Upper lobe of right lung (tissue), 1 donor: ENCODE results near the gene PTPRM. TPM values are rescaled to one million over a fixed set of nuclear protein-coding genes. Genes with fewer than 3 reads are reported as not detected.

Source experiments
- ATAC-seq: fragments of 200-7000 bp; cut with Tn5 transposase; one replicate; pipeline ENCODE4 v1.9.1; 2020; ENCODE audit warnings: mild to moderate bottlenecking, moderate library complexity
- DNase-seq: peaks from one replicate; pipeline ENCODE4 v3.0.0-alpha.2; 2020
- H3K27ac ChIP-seq: fragments of 200-600 bp; one replicate; pipeline ENCODE4 v1.8.0; 2022
- H3K27me3 ChIP-seq: fragments of 200-600 bp; one replicate; pipeline ENCODE4 v1.8.0; 2022; ENCODE audit warnings: mild to moderate bottlenecking
- H3K36me3 ChIP-seq: fragments of 200-600 bp; one replicate; pipeline ENCODE4 v1.8.0; 2022
- H3K4me1 ChIP-seq: fragments of 200-600 bp; one replicate; pipeline ENCODE4 v1.8.0; 2022
- H3K4me3 ChIP-seq: fragments of 200-600 bp; one replicate; pipeline ENCODE4 v1.8.0; 2022; ENCODE audit warnings: mild to moderate bottlenecking
- H3K9me3 ChIP-seq: fragments of 200-600 bp; one replicate; pipeline ENCODE4 v1.8.0; 2022
- intact Hi-C: fragments of 100-400 bp; cut with DNase I; formaldehyde crosslinking; loops from one replicate; pipeline ENCODE4 v1.11.0; 2022
- total RNA-seq: library from RNA; stranded (reverse); fragmentation: NEBNext Ultra II Directional; extraction: Animal tissue kit (Norgen Biotek cat#: 25700); gene quantifications from one replicate; pipeline ENCODE4 v1.2.1, GENCODE V29; 2021
- TF ChIP-seq, protein P1 (sequence below): fragments of 200-600 bp; IDR thresholded peaks from one replicate; pipeline ENCODE4 v1.8.0; 2022; ENCODE audit warnings: antibody characterized with exemption
- donor health status: DM: no; HTN: yes; CAD: no; lungs with severe emphysema.

The PTPRM gene
- total RNA-seq, 1 donor from 2014 or later = 99.3 TPM

DNA sequence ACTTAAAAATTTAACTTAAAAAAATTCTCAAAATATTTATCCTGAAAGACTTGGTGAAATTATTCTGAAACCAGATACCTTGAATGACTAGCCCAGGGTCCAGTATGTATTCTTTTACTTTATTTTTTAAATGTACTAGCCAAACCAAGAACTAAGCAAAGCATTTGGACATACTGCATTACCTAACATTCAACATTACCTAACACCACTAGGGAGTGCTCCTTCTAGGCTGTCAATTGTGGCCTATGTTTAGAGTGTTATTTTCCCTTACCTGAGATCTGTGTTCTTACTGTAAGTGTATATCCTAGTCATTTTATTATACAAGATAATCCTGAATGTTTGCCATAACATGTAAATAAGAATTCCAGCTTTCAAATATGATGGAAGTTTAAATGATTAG is 496.6 kb downstream of the PTPRM start:
- Histone ChIP-seq H3K4me3 (no peak overlapping the region), H3K4me1 (no peaks in the 10 kb centered on the region), H3K27me3 (no peaks in the 10 kb centered on the region), H3K36me3 (no peaks in the 10 kb centered on the region), H3K9me3 (no peaks in the 10 kb centered on the region), H3K27ac (no peak overlapping the region)
- intact Hi-C loops = no loop called here
- DNase-seq = no peak
- TF ChIP-seq, protein P1, sequence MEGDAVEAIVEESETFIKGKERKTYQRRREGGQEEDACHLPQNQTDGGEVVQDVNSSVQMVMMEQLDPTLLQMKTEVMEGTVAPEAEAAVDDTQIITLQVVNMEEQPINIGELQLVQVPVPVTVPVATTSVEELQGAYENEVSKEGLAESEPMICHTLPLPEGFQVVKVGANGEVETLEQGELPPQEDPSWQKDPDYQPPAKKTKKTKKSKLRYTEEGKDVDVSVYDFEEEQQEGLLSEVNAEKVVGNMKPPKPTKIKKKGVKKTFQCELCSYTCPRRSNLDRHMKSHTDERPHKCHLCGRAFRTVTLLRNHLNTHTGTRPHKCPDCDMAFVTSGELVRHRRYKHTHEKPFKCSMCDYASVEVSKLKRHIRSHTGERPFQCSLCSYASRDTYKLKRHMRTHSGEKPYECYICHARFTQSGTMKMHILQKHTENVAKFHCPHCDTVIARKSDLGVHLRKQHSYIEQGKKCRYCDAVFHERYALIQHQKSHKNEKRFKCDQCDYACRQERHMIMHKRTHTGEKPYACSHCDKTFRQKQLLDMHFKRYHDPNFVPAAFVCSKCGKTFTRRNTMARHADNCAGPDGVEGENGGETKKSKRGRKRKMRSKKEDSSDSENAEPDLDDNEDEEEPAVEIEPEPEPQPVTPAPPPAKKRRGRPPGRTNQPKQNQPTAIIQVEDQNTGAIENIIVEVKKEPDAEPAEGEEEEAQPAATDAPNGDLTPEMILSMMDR = no peak
- ATAC-seq = peak; percentile 60

DNA sequence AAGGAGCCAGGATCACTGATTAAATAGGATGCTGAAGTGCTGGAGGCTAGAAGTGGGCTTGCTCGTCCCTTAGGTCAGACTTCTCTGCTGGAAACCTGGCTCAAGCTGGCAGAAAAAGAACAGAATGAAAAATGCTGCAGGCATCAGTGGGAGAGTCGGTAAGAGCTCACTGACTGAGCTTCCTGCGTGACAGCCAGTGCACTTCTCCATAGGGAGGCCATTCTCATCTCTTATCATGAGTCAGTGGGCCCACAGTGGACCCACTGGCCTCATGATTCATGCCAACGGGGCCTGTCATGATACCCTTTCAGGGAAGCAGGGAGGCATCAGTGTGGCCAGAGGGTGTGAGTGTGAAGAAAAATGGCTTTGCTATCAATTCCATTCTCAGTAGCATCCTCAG is 498.2 kb downstream of the PTPRM start:
- no peak overlapping the region for H3K27ac ChIP-seq
- no peaks in the 10 kb centered on the region for H3K9me3 ChIP-seq
- H3K36me3 ChIP-seq = no peaks in the 10 kb centered on the region
- no peak overlapping the region for H3K4me3 ChIP-seq
- DNase-seq (no peak), ATAC-seq (no peak)
- intact Hi-C loops = no loop called here
- H3K4me1 ChIP-seq = no peaks in the 10 kb centered on the region
- TF ChIP-seq, protein P1 = no peak
- no peaks in the 10 kb centered on the region for H3K27me3 ChIP-seq

DNA sequence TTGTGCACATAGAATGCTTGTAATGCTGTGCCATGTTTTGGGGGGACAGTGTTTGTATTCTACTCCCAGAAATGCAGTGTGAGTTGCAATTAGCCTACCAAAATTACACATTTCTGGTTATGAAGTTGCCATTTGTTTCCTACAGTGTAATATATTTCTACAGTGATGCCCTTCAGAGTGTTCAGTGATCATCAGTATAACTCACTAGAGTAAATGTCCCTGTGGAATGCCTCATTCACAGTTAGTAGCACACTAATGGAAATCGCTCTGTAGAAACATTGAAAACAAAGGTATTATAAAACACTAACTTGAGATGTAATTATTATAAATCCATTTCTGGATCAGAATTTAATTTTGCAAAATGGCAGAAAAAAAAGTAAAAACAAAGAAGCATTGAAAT is 498.7 kb downstream of the PTPRM start:
- TF ChIP-seq, protein P1 = no peak
- DNase-seq (no peak), ATAC-seq (no peak)
- no peak overlapping the region for H3K27ac ChIP-seq
- no peaks in the 10 kb centered on the region for H3K9me3 ChIP-seq
- no peaks in the 10 kb centered on the region for H3K4me1 ChIP-seq
- no peaks in the 10 kb centered on the region for H3K27me3 ChIP-seq
- intact Hi-C loops = no loop called here
- H3K4me3 ChIP-seq = no peak overlapping the region
- H3K36me3 ChIP-seq = no peaks in the 10 kb centered on the region

DNA sequence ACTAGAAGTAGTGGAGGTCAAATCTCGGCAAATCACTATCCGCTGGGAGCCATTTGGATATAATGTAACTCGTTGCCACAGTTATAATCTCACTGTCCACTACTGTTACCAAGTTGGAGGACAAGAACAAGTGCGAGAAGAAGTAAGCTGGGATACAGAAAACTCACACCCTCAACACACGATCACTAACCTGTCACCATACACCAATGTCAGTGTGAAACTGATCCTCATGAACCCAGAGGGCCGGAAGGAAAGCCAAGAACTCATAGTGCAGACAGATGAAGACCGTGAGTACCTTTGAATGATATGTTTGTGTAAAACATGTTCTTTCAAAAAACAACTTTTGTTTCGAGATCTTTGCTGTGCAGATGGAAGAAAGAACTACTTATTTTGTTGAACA is 502.6 kb downstream of the PTPRM start:
- ATAC-seq (no peak), DNase-seq (no peak)
- no peaks in the 10 kb centered on the region for H3K36me3 ChIP-seq
- H3K4me1 ChIP-seq = no peaks in the 10 kb centered on the region
- TF ChIP-seq, protein P1 = no peak
- intact Hi-C loops = no loop called here
- no peak overlapping the region for H3K27ac ChIP-seq
- H3K9me3 ChIP-seq = no peaks in the 10 kb centered on the region
- H3K4me3 ChIP-seq = no peak overlapping the region
- no peaks in the 10 kb centered on the region for H3K27me3 ChIP-seq

DNA sequence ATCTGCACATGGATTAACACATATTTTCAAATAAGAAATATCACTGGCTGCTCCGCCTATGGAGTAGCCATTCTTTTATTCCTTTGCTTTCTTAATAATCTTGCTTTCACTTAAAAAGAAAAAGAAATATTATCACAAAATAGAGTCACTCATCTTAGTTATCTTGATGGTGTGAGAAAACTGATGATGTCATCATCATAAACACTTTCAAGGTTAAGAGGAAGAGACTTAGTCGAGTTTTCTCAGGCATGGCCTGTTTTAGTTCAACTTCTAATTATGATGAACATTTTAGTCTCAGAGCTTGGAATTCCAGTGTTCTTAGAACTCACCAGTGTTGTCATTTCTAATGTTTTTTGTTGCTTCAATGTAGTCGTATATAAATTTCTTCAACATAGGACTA is 506.1 kb downstream of the PTPRM start:
- Histone ChIP-seq H3K27ac (no peak overlapping the region), H3K4me1 (no peaks in the 10 kb centered on the region), H3K27me3 (no peaks in the 10 kb centered on the region), H3K4me3 (no peak overlapping the region), H3K36me3 (no peaks in the 10 kb centered on the region), H3K9me3 (no peaks in the 10 kb centered on the region)
- TF ChIP-seq, protein P1 = no peak
- DNase-seq (no peak), ATAC-seq (no peak)
- intact Hi-C loops = no loop called here

DNA sequence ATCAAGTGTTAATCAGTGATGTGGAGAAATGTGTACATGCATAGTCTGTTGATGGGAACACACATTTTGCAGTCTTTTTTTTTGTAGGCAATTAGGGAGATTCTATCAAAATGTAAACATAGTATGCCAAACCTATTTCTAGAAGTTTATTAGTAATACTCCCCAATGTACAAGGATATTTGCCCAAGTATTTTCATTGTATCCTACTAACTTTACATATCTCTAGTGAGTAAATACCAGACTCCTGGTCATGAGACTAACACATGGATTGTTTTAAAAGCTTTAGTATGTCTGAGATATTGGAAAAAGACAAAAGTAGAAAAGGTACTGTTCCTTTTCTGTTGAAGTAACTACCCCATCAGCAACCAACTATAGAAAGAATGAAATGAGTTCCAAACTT is 513.0 kb downstream of the PTPRM start:
- H3K9me3 ChIP-seq = no peaks in the 10 kb centered on the region
- H3K27me3 ChIP-seq = no peaks in the 10 kb centered on the region
- no peak overlapping the region for H3K4me3 ChIP-seq
- no peak for ATAC-seq
- TF ChIP-seq, protein P1 = no peak
- no peaks in the 10 kb centered on the region for H3K4me1 ChIP-seq
- no peak for DNase-seq
- H3K36me3 ChIP-seq = no peaks in the 10 kb centered on the region
- H3K27ac ChIP-seq = no peak overlapping the region
- intact Hi-C loops = no loop called here
